Activated effector memory CD4-positive, alpha-beta T cell treated with anti-CD3 and anti-CD28 coated beads, Interleukin-2, amount 50 U/mL, for 16 hours (primary cell): ENCODE measurements around the gene MKLN1.
A peak's percentile ranks its signal among the peaks of the same experiment; 100 is the strongest.
"Not testable (repeated sequence)": the region's sequence is repeated elsewhere in the genome, so short reads cannot be mapped to it uniquely, and the experiment has no call there.

ENCODE experiments used
- DNase-seq: peaks from one replicate; pipeline ENCODE4 v3.0.0-alpha.2; 2020

The MKLN1 gene

DNA sequence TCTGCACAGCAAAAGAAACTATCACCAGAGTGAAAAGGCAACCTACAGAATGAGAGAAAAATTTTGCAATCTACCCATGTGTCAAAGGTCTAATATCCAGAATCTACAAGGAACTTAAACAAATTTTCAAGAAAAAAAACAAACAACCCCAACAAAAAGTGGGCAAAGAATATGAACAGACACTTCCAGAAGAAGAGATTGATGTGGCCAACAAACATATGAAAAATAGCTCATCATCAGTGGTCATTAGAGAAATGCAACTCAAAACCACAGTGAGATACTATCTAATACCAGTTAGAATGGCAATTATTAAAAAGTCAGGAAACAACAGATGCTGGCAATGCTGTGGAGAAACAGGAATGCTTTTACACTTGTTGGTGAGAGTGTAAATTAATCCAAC is 7.1 kb upstream of the MKLN1 start:
- no peak for DNase-seq

DNA sequence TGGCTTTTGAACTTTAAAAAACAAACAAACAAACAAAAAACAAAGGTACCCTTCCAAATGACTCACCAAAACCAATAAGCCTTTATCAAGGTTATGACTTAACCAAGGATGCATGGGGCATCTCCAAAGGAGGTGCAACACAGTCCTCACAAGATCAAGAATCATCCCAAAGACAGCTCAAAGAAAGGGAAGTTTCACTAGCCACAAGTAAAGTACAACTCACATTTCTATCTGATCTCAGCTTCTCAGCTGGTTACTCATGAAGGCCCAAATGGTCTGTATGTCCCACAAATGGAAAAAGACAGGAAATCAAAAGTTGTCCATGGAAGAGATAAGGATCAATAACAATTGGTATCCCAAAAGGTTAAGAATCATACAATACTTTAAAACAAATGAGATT is 6.0 kb upstream of the MKLN1 start:
- no peak for DNase-seq

DNA sequence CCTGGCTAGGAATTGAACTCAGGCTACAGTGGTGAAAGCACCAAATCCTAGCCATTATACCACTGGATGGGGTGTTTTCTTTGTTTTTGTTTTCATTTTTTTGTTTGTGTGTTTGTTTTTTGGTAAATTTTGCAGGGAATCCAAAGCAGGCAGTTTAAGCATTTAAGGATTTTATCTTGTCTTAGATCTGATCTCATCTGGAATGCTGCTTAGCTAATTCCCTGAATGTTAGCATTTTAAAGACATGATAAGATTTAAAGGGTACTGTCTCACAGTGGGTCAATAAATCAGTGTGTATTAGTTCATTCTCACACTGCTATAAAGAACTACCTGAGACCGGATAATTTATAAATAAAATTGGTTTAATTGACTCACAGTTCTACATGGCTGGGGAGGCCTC is 5.6 kb upstream of the MKLN1 start:
- no peak for DNase-seq

DNA sequence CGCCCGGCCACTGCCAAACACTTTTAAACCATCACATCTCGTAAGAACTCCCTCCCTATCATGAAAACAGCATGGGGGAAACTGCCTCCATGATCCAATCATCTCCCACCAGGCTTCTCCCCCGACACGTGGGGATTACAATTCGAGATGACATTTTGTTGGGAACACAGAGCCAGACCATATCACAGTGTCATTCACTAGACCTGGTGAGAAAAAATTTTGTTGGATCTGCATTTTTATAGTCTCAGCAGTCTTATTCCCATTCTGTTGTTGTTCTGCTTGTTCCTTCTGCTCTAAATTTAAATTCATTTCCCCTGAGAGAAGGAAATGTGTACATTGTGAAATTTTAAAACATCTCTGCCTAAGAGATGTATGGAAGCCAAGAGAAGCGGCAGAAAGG is 4.8 kb upstream of the MKLN1 start:
- no peak for DNase-seq

DNA sequence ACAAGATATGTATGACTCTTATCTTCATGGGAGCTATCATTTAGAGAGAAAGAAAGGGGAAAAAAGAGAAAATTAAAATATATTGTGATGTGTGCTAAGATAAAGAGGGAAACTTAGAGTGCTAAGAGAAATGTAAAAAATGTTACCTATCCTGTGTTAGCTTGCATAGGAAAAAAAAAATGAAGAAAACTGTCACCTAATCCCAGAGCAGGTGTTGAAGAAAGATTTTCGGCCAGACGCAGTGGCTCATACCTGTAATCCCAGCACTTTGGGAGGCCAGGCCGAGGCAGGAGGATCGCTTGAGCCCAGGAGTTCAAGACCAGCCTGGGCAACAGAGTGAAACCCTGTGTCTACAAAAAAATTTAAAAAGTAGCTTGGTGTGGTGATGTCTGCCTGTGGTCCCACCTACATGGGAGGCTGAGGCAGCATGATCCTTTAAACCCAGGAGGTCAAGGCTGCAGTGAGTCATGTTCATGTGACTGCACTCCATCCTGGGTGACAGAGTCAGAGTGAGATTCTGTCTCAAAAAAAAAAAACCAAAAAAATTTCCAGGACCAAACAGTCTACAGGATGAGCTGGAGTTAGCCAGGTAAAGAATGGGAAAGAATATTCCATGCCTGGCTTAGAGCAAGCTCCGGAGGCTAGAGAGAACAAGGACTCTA is 2.4 kb upstream of the MKLN1 start:
- DNase-seq: peak; percentile 72

DNA sequence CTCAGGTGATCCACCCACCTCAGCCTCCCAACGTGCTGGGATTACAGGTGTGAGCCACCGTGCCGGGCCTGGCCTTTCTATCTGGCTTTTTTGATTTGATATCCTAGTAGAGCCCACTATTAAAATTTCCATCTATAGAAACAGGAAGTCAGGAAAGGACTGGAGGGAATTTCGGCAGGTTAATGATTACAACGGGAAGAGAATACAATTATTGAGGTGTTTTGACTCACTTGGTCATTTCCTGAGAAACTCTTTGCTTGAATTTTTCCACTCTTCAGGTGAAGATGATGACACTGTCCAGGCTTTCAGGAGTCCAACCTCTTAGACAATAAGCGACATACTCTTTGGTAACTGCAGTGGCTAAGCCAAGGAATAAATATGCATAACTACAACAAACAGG is 1.1 kb upstream of the MKLN1 start:
- no peak for DNase-seq

DNA sequence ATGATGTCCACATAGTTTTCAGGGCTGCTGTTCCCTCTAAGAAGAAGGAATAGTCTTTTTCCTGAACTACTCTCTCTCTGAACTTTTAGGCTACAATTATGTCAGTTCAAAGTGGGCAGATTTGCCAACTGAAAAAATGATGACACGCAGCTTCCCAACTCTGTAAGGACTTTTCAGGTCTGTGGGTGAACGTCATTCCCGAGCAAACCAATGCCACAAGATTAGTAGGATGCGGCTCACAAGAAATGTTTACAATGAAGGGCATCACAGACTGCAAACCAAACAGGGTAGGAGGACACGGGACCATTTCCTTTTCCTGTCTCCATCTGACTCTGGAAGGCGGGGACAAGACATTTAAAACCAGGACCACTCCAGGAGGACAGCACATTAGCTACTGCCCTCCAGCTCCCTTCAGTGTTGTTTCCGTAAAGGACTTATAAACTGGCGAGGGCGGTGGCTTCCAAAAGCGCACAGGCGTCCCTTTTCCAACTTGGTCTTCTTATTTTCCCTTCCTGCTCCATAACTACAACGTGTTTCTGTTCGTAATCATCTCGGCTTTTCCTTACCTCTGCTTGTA is 539 bp upstream of the MKLN1 start:
- DNase-seq: no peak

DNA sequence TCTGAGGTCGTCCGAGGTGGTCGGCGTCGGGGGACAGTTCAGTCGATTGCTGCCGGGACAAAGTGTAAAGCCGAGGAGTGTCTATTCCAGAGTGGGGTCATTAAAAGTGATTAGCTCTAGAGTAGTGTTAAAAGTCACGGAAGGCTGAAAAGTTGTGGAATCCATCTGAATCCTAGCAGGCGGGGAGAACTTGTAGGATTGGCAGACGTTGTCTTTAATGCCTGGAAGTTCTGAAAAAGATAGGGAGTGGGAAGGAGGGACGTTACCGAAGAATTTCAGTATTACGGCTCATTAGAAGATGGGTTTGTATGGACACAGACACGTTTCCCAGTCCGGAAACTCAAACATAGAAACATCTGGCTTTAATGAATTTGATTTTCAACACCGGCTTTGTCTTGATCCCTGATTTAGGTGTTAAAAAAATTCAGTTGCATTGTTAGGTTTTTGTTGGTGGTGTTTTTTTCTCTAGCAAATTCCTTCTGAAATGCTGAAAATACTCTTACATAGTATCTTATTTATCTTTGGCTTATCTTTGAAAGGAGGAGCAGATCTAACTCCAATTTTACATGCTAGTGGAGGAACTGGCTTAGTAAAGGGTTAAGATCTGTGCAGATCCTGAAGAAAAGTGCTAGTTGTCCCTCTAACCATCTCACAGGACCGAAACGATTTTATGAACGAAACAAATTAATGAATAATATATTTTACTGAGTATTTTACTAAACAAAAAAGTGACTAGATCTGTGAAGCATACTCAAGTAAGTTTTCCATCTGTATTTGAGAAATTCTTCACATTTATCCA is 900 bp downstream of the MKLN1 start:
- DNase-seq: no peak

DNA sequence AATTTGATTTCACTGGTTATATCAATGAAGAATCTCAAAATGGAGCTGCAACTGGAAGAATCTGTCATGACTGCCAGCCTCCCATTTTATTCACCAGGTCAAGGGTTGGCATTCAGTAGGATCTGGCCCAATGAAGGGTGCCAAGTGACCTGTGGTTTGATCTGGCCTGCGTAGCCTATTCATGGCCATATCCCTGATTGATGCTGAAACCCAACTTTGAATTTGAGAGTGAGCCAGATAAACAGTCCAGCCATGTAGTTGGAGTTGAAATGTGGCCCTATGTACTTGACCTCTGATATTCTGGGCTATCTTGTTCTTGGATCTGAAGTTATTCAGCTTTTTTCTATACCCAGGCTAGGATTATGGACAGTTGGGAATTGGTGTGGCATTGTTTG is 1.5 kb downstream of the MKLN1 start:
- DNase-seq: no peak

DNA sequence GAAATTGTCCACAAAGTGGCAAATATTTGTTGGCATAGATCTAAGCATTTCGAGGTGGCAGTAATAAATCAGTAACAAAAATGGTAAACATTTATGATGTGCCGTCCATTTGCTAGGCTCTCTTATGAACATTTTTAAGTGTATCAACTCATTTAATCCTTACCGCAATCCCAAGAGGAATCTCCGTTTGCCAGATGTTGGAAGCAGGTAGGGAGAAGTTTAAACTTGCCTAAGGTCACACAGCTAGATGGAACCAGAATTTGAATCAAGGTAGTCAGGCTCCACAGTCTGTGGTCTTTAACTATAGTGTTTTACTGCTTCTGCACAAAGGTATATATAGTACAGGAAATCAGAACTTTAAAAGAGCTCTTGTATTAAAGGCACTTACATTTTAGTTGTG is 2.6 kb downstream of the MKLN1 start:
- DNase-seq: no peak

DNA sequence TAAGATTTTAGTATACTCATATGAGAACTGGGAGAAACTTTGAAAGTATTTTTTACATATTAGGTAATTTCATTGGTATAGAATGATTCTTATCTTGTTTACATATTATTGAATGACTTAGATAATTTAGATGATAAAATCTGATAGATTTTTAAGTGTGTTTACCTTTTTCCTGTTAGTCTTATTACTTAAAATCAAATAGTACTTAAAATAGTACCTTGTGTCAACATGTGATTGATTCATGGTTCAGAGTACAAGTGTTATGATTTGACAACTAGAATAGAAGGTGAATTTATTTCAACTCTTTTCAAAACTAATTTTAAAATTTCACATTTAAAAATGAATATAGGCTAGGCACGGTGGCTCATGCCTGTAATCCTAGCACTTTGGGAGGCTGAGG is 4.1 kb downstream of the MKLN1 start:
- DNase-seq: no peak

DNA sequence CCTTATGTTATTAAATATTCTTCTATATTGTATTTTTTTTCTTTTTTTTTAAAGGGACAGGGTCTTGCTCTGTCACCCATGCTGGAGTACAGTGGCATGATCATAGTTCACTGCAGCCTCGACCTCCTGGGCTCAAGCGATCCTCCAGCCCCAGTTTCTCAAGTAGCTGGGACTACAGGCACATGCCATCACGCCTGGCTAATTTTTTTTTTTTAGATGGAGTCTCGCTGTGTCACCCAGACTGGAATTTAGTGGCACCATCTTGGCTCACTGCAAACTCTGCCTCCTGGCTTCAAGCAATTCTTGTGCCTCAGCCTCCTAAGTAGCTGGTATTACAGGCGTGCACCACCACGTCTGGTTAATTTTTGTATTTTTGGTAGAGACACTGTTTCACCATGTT is 5.1 kb downstream of the MKLN1 start:
- DNase-seq: not testable (repeated sequence)

DNA sequence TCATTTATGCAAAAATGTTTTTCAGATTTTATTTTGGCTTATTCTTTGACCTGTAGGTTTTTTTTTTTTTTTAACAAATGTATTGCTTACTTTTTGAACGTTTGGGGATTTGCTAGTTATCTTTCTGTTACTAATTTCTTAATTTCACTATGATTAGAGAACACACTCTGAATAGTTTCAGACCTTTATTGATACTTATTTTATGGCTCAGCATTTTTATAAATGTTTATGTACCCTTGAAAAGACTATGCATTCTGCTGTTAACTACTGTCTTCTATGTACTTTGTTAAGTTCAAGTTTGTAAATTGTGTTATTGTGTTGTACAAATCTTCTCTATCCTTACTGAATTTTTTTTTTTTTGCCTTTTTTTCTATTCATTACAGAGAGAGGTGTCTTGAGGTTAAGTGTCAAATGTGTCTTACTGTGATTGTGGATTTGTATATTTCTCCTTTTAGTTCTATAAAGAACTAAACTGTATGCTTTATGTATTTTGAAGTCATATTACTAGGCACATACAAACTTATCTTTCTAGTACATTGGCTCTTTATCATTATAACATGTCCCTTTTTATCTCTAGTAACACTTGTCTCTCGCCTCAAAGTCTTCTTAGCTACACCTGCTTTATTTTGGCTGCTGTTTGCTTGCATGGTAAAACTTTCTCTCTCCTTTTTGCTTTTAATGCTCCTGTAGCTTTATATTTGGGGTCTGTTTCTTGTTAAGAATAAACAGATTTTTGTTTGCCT is 8.1 kb downstream of the MKLN1 start:
- no peak for DNase-seq

DNA sequence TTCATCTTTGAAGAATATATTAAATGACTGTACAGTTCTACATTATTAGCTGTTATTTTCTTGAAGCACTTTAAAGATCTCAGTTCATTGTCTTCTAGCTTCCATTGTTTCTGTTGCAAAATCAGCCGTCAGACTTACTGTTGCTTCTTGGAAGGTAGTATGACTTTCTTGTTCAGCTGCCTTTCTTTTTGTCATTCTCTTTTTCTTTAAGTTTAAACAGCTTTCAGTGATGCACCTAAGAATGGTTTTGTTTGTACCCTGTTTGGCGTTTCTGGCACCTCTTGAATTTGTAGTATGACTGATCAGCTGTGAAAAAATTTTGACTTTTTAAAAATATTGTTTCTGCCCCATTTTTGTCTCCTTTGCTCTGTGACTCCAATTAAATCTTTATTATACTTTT is 9.3 kb downstream of the MKLN1 start:
- DNase-seq: no peak

DNA sequence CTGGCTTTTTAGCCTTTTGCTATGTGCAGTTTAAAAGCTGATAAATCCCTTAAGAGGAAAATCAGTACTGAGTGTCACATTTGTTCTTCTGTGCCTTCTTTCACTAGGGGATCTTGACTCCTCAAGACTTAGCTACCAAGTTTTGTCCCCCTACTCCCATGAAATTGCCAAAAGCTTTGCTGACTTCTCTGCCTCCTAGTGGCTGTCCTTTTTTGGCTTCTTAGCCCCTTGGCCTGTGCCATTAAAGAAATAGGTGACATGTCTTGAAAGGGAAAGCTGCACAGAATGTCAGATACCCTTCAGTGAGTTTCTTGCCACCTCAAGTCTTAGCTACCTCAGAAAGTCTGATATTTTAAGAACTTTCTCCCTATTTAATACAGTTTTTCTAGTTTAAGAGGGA is 10.5 kb downstream of the MKLN1 start:
- no peak for DNase-seq

DNA sequence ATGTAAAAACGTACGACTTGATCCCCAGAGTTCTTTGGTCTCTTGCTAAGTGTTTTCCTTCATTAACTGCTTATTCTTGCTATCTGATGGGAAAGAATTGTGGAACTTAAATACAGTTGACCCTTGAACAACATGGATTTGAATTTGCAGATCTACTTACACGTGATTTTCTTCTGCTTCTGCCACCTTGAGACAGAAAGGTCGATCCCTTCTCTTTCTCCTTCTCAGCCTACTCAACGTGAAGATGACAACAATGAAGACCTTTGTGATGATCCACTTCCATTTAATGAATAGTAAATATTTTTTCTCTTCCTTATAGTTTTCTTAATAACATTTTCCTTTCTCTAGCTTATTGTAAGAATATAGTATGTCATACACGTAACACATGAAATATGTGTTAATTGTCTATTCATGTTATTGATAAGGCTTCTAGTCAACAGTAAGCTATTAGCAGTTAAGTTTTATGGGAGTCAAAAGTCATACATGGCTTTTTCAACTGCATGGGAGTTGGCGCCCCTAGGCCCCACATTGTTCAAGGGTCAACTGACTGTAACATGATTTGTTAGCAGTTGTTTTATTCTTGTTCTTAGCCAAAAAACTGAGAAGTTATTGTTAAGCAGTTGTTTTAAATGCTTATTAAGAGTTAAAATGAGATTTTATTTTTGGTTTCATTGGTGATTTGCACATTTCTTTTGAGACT is 11.2 kb downstream of the MKLN1 start:
- no peak for DNase-seq

DNA sequence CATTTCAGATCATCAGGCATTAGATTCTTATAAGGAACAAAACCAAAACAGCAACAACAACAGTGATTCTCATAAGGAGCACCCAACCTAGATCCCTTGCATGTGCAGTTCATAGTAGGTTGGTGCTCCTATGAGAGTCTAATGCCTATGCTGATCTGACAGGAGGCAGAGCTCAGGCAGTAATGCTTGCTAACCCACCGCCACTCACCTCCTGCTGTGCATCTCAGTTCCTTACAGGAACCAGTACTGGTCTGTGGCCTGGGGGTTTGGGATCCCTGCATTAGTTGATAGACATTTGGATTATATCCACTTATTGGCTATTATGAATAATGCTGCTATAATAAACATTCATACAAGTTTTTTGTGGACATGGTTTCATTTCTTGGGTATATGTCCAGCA is 14.0 kb downstream of the MKLN1 start:
- DNase-seq: no peak

DNA sequence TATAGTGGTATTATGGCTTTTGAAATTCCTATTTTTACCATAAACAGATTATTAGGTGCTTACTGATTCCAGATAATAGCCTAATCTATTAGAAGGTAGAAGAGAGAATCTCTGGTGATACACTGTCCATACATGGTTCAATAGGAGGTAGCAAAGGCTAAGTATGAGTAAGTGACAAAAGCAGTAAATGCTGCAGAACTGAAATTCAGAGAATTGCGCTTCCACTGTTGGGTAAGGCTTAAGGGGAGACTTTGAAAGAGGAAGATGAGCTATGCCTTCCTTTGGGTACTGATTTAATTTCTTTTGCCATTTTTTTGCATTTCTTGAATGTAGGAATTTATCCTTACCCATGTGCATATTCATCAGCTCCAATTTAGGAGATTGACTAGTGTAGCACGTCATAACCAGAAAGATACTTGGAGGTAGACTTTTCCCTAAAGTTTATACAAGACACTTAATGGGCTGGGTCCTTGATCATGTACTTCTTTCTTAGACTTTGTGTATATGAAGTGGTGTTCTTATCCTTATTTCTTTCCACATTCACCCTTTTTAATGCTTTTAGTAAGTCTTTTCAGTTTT is 15.3 kb downstream of the MKLN1 start:
- no peak for DNase-seq

DNA sequence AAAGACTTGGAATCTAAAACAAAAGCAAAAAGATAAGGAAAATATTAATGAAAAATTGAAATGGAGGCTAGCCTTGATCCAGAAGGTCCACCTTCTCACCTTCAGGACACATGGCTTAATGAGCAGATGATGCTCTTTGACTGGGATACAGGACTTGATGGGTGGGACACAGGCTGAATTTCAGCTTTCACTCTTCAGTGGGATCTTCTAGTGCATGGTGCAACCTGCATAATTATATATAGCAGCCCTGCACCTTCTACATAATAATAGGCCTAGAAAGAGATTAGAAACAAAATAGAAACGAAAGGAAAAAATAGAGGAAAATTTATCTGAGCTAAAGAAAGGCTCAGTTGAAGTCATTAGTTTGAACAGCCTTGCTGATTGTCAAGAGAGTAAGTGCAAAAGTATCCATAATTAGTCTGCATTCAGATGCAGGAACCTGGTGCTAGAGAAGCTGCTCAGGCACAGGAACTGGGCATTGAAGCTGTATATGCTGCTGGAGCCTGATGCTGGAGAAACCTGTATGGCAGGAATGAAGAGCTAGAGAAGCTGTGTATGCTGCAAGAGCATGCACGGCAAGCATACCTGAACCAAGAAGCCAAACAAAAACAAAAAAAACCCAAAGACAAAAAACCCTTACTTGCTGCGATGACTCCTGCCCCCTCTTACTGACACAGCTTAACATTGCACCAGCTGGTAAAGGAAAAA is 19.4 kb downstream of the MKLN1 start:
- DNase-seq: no peak

DNA sequence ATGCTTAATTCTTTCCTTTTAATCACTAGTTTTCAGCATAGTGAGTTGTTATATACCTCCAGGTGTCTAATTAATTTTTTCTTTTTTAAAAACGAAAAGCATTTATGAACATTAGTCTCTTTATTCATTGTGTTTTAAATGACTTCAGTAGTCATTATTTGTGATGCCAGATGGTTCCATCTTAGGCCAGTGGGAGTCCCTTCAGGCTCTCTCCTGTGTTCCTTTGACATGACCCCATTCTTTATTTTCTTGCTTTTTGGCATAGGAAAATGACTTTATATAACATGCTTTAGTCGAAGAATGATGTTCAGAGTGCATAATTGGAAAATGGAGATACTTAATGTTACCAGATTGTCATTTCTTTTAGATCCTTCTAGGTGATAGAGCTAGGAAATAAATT is 24.4 kb downstream of the MKLN1 start:
- DNase-seq: no peak

DNA sequence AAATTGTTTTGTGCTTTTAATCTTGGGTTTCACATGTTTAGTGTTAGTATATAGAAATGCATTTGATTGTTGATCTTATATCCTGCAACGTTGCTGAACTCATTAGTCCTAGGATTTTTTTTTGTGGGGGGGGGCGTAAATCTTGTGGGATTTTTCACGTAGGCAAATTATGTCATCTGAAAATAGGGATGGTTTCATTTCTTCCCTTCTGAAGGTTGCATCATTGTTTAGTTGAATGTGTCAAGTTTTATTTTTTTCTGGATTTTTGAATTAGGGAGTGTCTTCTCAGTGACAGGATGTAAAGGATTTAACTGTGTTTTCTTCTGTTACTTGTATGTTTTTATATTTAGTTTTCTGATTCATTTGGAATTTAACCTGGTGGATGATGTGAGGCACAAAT is 26.7 kb downstream of the MKLN1 start:
- no peak for DNase-seq
